NCI-H748 (cell line): ENCODE measurements around the gene CSF1R.

Experiments used
- DNase-seq: peaks from one replicate; lab custom pipeline; 2025; ENCODE audit not compliant: unreplicated experiment; lab: John Stamatoyannopoulos, UW

The CSF1R gene

GRCh38 chr5:150073677-150074076 lies 12.7 kb downstream of the CSF1R start:
- no peak for DNase-seq

DNA sequence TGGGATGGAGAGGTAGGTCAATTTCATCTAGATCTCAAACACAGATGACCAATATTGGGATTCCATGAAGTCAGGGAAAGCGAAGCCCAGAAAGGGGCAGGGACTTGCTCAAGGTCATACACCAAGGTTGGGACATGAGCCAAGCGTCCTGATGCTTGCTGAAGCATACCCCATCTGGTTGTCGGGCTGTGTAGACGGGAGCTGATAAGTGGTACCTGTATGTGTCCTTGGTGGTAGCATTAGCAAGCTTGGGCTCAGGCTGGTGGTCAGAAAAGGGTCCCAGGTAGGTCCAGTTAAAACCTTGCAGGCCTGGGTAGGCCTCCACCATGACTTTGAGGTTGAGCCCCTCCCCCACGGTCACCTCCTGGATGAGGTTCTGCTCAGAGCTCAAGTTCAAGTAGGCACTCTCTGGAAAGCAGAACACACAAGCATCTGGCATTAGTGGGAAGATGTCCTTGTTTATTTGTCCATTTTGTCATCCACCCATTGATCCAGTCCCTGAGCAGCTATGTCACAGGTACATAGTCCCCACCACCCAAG lies 13.2 kb downstream of the CSF1R start:
- DNase-seq: no peak

GRCh38 chr5:150070821-150071220 lies 15.5 kb downstream of the CSF1R start:
- DNase-seq: no peak

GRCh38 chr5:150069672-150070627 lies 16.4 kb downstream of the CSF1R start:
- no peak for DNase-seq

DNA sequence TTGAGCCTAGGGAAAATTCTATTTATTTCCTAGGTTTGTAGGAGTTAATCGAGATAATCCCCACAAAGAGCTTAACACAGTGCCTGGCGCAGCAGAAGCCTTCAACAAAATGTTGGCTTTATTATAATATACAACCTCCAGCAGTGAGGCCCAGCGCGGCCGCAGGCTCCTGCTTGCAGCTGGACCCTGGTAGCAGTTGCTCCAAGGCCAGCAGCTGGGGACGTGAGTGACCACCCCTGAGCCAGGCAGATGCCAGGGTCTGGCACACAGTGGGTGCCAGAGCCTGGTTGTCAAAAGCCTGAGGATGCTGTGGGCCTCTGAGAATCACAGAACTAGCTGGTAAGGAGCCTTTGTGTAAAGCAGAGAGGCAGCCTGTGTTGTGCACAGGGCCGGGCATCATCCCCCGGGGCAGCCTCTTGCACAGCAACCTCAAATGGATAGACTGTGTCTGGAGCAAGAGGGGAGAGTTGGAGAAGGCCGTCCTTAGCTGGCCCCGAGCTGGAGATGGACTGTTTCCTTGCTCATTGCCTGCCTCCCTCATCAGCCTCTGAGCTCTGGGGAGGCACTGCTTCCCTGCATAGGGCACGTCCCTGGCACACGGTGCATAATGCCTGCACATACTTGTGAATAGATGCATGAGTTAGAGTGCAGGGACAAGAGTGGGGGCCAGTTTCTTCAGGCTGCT lies 17.3 kb downstream of the CSF1R start:
- no peak for DNase-seq

DNA sequence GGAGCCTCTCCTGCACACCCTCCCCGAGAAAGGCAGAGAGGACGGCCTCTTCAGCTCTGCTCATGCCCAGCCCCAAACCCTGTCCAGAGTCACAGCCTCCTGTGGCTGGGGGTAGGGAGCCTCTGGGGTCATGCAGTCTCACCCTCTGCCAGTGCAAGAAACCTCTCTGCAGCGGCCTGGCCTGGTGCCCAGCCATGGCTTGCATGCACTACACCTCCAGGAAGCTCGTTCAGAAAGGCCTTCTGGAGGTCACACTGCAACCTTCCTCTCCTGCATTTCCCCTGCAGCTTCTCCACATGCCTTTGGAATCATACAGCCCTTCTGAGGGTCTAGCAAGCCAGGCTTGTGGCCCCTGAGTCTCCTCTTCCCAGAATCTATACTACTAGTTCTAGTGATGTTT lies 17.9 kb downstream of the CSF1R start:
- DNase-seq: no peak

GRCh38 chr5:150068071-150068470 lies 18.3 kb downstream of the CSF1R start:
- DNase-seq: no peak

DNA sequence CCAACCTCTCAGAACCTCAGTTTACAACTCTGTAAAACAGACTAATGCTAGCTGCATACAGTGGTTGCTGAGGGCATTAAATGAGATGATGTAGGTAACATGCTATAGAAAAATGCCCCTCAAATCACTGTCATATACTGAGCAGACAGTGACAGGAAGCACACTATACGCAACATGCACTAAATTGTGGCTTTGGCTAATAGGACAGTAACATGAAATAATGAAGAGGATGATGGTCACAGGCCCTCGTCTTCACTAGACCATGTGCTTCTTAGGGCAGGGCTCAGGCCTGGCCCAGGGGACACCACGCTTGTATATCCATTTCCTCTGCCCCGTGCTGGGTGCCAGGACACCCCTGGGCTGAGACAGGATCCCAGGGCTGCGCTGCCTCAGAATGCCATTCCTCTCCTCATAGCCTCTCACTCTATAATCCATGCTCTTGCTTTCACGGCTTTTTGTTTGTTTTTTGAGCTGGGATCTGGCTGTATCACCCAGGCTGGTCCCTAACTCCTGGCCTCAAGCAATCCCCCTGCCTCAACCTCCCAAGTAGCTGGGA lies 18.9 kb downstream of the CSF1R start:
- DNase-seq: no peak

DNA sequence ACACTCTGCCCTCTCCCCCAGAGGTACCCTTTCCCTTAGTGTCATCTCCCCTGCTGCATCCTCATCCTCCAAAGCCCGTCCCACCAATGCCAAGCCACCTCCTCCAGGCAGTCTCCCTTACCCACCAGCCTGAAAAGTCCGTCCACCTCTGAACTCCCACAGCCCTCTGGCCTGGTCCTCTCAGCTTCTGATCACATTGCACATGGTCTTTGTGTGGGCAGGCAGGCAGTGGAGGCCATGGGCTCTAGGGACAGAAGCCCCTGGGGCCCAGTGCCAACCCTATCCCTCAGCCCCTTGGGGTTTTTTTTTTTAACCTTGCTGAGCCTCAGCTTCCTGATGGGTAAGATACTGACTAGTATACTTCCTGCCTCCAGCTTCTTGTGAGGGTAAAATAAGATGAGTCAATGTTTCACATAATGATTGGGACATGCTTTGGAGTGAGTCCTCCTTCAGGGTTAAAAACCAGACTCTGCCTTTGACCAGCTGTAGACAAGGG lies 19.4 kb downstream of the CSF1R start:
- DNase-seq: no peak

DNA sequence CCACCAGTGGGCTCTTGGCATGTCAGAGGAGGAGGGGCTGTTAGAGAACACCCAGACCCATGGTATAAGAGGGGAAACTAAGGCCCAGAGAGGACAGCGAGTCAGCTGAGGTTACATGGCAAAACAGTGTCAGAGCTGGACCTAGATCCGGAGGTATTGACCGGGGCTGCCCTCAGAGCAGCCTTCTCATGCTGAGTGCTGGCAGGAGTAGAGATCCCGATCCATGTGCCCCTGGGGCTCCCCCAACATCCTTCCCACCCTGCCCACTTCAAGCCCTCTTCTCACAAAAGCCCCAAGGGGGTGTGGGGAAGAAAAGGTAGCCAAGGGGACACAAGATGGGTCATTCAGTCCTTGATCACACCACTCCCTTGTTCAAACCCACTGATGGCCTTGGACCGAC lies 19.9 kb downstream of the CSF1R start:
- DNase-seq: no peak

- DNase-seq: no peak
Observed at GRCh38 chr5:150065886-150066285, 20.5 kb downstream of the CSF1R start.

DNA sequence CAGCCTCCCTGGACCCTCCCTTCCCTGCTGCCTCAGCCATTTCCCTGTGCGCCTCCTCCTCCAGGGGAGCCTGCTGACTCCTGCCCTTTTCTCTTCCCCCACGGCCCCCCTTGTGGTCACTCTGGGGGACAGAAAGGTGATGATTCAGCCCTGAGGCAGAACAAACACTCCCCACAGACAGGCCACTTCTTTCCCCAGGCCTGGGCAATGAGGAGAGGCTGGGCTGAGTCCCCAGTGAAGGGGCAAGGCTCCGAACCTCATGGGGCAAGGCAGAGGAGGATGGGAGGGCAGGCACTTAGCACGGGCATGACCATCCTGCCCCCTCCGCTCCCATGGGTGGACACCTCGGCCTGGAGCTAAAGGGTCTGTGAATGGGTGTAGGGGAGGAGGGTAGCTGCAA lies 21.0 kb downstream of the CSF1R start:
- no peak for DNase-seq

DNA sequence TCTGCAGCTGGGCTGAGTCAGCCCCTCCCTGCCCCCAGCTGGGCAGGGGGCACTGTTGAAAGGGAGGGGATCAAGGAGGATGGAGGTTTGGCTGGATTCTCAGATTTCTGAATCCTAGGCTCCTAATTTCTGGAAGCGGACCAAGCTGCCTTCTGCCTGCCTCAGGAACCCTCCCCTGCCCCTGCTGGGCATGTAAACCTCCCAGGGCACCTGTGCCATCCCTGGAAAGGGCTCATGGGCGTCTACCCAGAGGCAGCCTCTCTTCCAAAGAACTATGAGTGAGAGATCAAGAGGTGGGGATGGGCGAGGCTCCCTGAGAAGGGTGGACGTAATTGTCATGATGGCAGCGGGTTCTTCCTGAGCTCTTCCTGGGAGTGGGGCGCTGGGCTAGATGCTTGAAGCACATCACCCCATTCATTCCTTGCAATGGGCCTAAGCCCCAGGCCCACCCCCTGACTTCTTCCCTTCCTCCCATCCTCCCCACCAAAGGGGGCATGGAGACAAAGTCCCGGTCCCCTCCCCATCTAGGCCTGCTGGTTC lies 21.6 kb downstream of the CSF1R start:
- no peak for DNase-seq

DNA sequence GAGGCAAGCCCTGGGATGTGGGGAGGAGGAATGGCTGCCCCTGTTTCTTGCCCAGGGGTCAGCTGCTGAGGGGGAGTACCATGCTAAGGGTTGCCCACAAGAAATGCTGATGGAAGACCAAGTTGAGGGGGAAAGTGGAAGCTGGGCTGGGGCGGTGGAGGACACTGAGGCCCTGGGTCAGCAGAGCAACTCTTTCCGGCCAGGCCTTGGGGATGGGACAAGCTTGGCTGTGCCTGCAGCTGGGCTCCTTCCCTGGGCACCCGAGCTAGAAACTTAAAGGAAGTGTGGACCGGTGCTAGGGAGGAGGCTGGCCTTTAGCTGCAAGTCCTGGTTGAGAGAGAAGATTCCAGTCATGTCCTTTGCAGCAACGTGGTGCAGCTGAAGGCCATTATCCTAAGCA lies 22.7 kb downstream of the CSF1R start:
- no peak for DNase-seq

- no peak for DNase-seq
Observed at GRCh38 chr5:150062216-150062922, 24.0 kb downstream of the CSF1R start.

DNA sequence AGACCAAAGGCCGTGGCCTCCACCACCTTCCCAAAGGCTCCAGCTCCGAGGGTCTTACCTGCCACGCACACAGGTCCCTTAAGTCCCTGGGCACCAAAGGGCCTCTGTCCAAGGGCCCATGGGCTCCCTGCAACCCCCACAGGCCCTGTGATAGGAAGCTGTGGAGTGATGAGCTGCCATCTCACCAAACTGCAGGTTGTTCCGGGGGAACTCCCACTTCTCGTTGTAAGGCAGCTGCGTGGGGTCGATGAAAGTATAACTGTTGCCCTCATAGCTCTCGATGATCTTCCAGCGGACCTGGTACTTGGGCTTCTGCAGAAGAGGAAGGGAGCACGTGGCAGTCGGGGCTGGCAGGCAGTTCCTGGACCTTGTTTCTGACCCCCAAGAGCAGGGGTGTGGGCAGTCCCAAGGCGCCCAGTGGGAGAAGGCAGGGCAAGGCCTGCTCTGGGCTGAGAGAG lies 24.8 kb downstream of the CSF1R start:
- DNase-seq: no peak

DNA sequence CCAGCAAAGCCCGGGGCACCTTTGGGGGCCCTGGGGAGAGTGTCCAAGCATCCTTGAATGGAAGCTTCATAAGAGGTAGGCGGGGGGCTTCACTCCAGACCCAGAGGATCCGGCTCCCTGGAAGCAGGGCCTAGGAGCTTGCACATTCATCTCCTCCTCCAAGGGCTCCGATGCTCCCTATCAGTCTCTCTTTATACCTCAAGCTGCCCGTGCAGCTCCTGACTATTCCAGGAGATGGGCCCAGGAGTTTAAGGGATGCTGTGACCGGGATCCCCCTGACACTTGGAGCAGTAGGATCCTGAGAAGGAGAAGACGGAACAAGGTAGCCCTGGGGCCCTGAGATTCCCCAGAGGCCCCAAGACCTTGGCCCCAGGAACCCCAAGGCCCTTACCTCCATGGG lies 25.9 kb downstream of the CSF1R start:
- DNase-seq: no peak

GRCh38 chr5:150059623-150060022 lies 26.7 kb downstream of the CSF1R start:
- DNase-seq: no peak

GRCh38 chr5:150058480-150059126 lies 27.8 kb downstream of the CSF1R start:
- DNase-seq: no peak

- no peak for DNase-seq
Observed at GRCh38 chr5:150057996-150058395, 28.4 kb downstream of the CSF1R start.
